ENCODE data around the gene C2orf78. TPM values are rescaled to one million over a fixed set of nuclear protein-coding genes. Genes with fewer than 3 reads are reported as not detected.

Gene C2orf78
- total and polyA plus RNA-seq, 10 of the 15 experiments (the other 5 are each of a cell fraction or from before 2014, with no cell fraction given), result 0.08 to 0.82 (median 0.40) TPM

- Histone ChIP-seq H3K36me3 (ENCODE audit: control insufficient read depth in 2 of 2, insufficient read depth in 2 of 2, low read length in 1 of 2) (no peaks in the 10 kb centered on the region), H3K9ac (ENCODE audit: control insufficient read depth, insufficient read depth, low read length) (no peak overlapping the region), H3K4me1 (ENCODE audit: control insufficient read depth, insufficient read depth, low read length) (no peaks in the 10 kb centered on the region; the same call in 1 of the 2 replicates), H3K27me3 (replicated peaks in 1 of 2; ENCODE audit: control insufficient read depth in 2 of 2, insufficient read depth in 2 of 2, low read length in 1 of 2) (no peaks in the 10 kb centered on the region; a peak in 1 of 4 replicates), H3K4me3 (no peak overlapping the region), H3K27ac (ENCODE audit: control insufficient read depth, insufficient read depth) (no peak overlapping the region), H3K9me3 (replicated peaks; ENCODE audit: control insufficient read depth, insufficient read depth, low read length) (no peaks in the 10 kb centered on the region; the same call in 2 of the 3 replicates), H3K4me2 (ENCODE audit: control insufficient read depth, insufficient read depth) (no peak overlapping the region), H4K20me1 (ENCODE audit: control insufficient read depth, insufficient read depth) (no peaks in the 10 kb centered on the region), H3K79me2 (ENCODE audit: control insufficient read depth, insufficient read depth, low read length) (no peaks in the 10 kb centered on the region), H2AFZ (ENCODE audit: control insufficient read depth, low read depth, low read length) (no peak overlapping the region)
- ChIA-PET POLR2A (interaction anchor here (0.6 kb wide), 1 partner anchor 640 kb away, joined by 4 read pairs; no protein-coding TSS in a partner anchor), SMC1A (ENCODE audit: uncharacterized antibody, unreplicated experiment) (interaction anchor here (1.4 kb wide), 1 partner anchor 8 kb away, joined by 4 read pairs; no protein-coding TSS in a partner anchor), RAD21 (ENCODE audit: unreplicated experiment) (interaction anchor here (1.5 to 1.6 kb wide), 2 partner anchors 9 to 11 kb away, joined by 5 to 6 read pairs; no protein-coding TSS in a partner anchor), CTCF (interaction anchor here (2.3 kb wide), 1 partner anchor 133 kb away, joined by 5 read pairs; no protein-coding TSS in a partner anchor)
- TF ChIP-seq, protein P1, sequence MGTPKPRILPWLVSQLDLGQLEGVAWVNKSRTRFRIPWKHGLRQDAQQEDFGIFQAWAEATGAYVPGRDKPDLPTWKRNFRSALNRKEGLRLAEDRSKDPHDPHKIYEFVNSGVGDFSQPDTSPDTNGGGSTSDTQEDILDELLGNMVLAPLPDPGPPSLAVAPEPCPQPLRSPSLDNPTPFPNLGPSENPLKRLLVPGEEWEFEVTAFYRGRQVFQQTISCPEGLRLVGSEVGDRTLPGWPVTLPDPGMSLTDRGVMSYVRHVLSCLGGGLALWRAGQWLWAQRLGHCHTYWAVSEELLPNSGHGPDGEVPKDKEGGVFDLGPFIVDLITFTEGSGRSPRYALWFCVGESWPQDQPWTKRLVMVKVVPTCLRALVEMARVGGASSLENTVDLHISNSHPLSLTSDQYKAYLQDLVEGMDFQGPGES (IDR thresholded peaks at IDR 0.05), result no peak
- TF ChIP-seq TCF7 (IDR thresholded peaks at IDR 0.05; ENCODE audit: borderline replicate concordance), result no peak
- TF ChIP-seq NFYA (IDR thresholded peaks at IDR 0.05; ENCODE audit: borderline replicate concordance, low read depth, low read length), result no peak
- no peak for TF ChIP-seq IRF4 (IDR thresholded peaks at IDR 0.05; ENCODE audit: low read depth, low read length)
- no peak for TF ChIP-seq ZBTB11 (CRISPR knock-in tag; IDR thresholded peaks at IDR 0.05)
- no peak for TF ChIP-seq MEF2A (IDR thresholded peaks at IDR 0.05; ENCODE audit: insufficient read depth, low read depth, low read length)
- TF ChIP-seq WRNIP1 (IDR thresholded peaks at IDR 0.05; ENCODE audit: borderline replicate concordance, low read depth, low read length), result no peak
- TF ChIP-seq USF2 (IDR thresholded peaks at IDR 0.05; ENCODE audit: borderline replicate concordance, low read depth, low read length), result no peak
- no peak for TF ChIP-seq SRF (IDR thresholded peaks at IDR 0.05; ENCODE audit: low read depth in 2 of 2, low read length in 2 of 2)
- TF ChIP-seq KAT2A (conservative IDR thresholded peaks at IDR 0.05; ENCODE audit: control insufficient read depth, low read depth, low read length), result no peak
- no peak for TF ChIP-seq IKZF1 (conservative IDR thresholded peaks at IDR 0.05)
- no peak for TF ChIP-seq ATF3 (IDR thresholded peaks at IDR 0.05; ENCODE audit: borderline replicate concordance, extremely low read depth, low read depth, low read length)
- no peak for TF ChIP-seq FOS (IDR thresholded peaks at IDR 0.05; ENCODE audit: borderline replicate concordance, extremely low read depth, insufficient read length)
- no peak for TF ChIP-seq YBX1 (IDR thresholded peaks at IDR 0.05)
- TF ChIP-seq ZNF217 (IDR thresholded peaks at IDR 0.05), result no peak
- TF ChIP-seq, protein P2, sequence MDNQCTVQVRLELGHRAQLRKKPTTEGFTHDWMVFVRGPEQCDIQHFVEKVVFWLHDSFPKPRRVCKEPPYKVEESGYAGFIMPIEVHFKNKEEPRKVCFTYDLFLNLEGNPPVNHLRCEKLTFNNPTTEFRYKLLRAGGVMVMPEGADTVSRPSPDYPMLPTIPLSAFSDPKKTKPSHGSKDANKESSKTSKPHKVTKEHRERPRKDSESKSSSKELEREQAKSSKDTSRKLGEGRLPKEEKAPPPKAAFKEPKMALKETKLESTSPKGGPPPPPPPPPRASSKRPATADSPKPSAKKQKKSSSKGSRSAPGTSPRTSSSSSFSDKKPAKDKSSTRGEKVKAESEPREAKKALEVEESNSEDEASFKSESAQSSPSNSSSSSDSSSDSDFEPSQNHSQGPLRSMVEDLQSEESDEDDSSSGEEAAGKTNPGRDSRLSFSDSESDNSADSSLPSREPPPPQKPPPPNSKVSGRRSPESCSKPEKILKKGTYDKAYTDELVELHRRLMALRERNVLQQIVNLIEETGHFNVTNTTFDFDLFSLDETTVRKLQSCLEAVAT (IDR thresholded peaks at IDR 0.05), result no peak
- FAIRE-seq, result no peak
- ATAC-seq, result no peak
- no peak for DNase-seq (ENCODE audit: low read depth, low spot score)
- in situ Hi-C loops (cut with MboI), result no loop called here
- intact Hi-C loops (cut with micrococcal nuclease; ENCODE audit: unreplicated experiment), result no loop called here
- no TSS peak for BruUV-seq (replicated peaks)
Measured at GRCh38 chr2:73812635-73813034, 28.7 kb downstream of the C2orf78 start.
